SW480 (cell line): ENCODE data around the gene ITGAL.
A peak's percentile ranks its signal among the peaks of the same experiment; 100 is the strongest.
"Not testable (repeated sequence)": the region's sequence is repeated elsewhere in the genome, so short reads cannot be mapped to it uniquely, and the experiment has no call there.

Source experiments
- DNase-seq: peaks from one replicate; pipeline ENCODE4 v3.0.0-alpha.2; 2016; ENCODE audit warnings: low spot score

The ITGAL gene

GRCh38 chr16:30457743-30458560, 14.6 kb upstream of the ITGAL start:
- no peak for DNase-seq

- DNase-seq: peak; percentile 22
Measured at GRCh38 chr16:30458561-30459394, 13.8 kb upstream of the ITGAL start.

- no peak for DNase-seq
Measured at GRCh38 chr16:30459456-30459855, 13.1 kb upstream of the ITGAL start.

- not testable (repeated sequence) for DNase-seq
Measured at GRCh38 chr16:30461426-30461825, 11.1 kb upstream of the ITGAL start.

GRCh38 chr16:30464078-30464477, 8.5 kb upstream of the ITGAL start:
- DNase-seq: no peak

- DNase-seq: no peak
Measured at GRCh38 chr16:30470170-30470512, 2.4 kb upstream of the ITGAL start.

GRCh38 chr16:30470632-30470995, 1.9 kb upstream of the ITGAL start:
- no peak for DNase-seq

- DNase-seq: no peak
Measured at GRCh38 chr16:30473231-30474073, 910 bp downstream of the ITGAL start.

GRCh38 chr16:30474074-30474452, 1.5 kb downstream of the ITGAL start:
- DNase-seq: no peak

GRCh38 chr16:30474684-30475083, 2.1 kb downstream of the ITGAL start:
- no peak for DNase-seq

- DNase-seq: no peak
Measured at GRCh38 chr16:30476991-30477390, 4.4 kb downstream of the ITGAL start.

GRCh38 chr16:30477773-30478172, 5.2 kb downstream of the ITGAL start:
- DNase-seq: not testable (repeated sequence)

GRCh38 chr16:30478766-30479478, 6.4 kb downstream of the ITGAL start:
- DNase-seq: no peak

GRCh38 chr16:30481381-30481780, 8.8 kb downstream of the ITGAL start:
- no peak for DNase-seq

GRCh38 chr16:30482366-30482765, 9.8 kb downstream of the ITGAL start:
- DNase-seq: peak; percentile 14

GRCh38 chr16:30484887-30485286, 12.3 kb downstream of the ITGAL start:
- no peak for DNase-seq

GRCh38 chr16:30485818-30486436, 13.4 kb downstream of the ITGAL start:
- DNase-seq: no peak

GRCh38 chr16:30488764-30489605, 16.4 kb downstream of the ITGAL start:
- no peak for DNase-seq

GRCh38 chr16:30490210-30490609, 17.7 kb downstream of the ITGAL start:
- no peak for DNase-seq

- DNase-seq: no peak
Measured at GRCh38 chr16:30491229-30491628, 18.7 kb downstream of the ITGAL start.
